ENCODE results near the gene CTNNA3.

GRCh38 chr10:67550838-67551402 is 145.1 kb downstream of the CTNNA3 start:
- no peak for TF ChIP-seq EZH2 (IDR thresholded peaks at IDR 0.05; ENCODE audit: borderline replicate concordance, insufficient read depth, low read length, poor library complexity, severe bottlenecking)
- TF ChIP-seq CTCF (IDR thresholded peaks at IDR 0.05; ENCODE audit: poor library complexity, severe bottlenecking) = no peak
- no peak for TF ChIP-seq SMC3 (conservative IDR thresholded peaks at IDR 0.05; ENCODE audit: poor library complexity)
- no peak for TF ChIP-seq RAD21 (conservative IDR thresholded peaks at IDR 0.05)
- no peak for TF ChIP-seq POLR2AphosphoS5 (IDR thresholded peaks at IDR 0.05)
